Measurements from ENCODE around the gene GPR107. TPM values are rescaled to one million over a fixed set of nuclear protein-coding genes. Genes with fewer than 3 reads are reported as not detected.

Gene GPR107
- total RNA-seq, 1 experiment from 2014 or later: 47.1 TPM

GRCh38 chr9:130120832-130121231, 67.1 kb downstream of the GPR107 start:
- CTCF ChIA-PET: interaction anchor here (0.6 kb wide), 1 partner anchor 125 kb away, joined by 3 read pairs; no protein-coding TSS in a partner anchor
- TF ChIP-seq CTCF (conservative IDR thresholded peaks at IDR 0.05; ENCODE audit: low read depth, low read length): no peak
- no peak for TF ChIP-seq EZH2 (IDR thresholded peaks at IDR 0.05; ENCODE audit: borderline replicate concordance, low read depth, low read length, poor library complexity, severe bottlenecking)
- no peaks in the 10 kb centered on the region for H3K9me3 ChIP-seq (ENCODE audit: low read depth, low read length, poor library complexity, severe bottlenecking)
- no TSS peak for BruUV-seq (replicated peaks)
- H3K36me3 ChIP-seq (ENCODE audit: insufficient read depth, low read length, poor library complexity, severe bottlenecking): peaks cover 15% of the 10 kb centered on the region
- no peak overlapping the region for H3K4me3 ChIP-seq (ENCODE audit: low read depth, low read length, poor library complexity, severe bottlenecking)
- peaks cover 37% of the 10 kb centered on the region for H3K4me1 ChIP-seq (ENCODE audit: insufficient read depth, low read length, poor library complexity, severe bottlenecking)
- no peak overlapping the region for H3K27ac ChIP-seq (ENCODE audit: low read depth, low read length, poor library complexity, severe bottlenecking)
- POLR2A ChIA-PET (ENCODE audit: low non-redundant PET): no interaction called here
- no peaks in the 10 kb centered on the region for H3K27me3 ChIP-seq (replicated peaks; ENCODE audit: insufficient read depth, low read depth, low read length, poor library complexity)
- intact Hi-C loops (cut with micrococcal nuclease; ENCODE audit: unreplicated experiment): no loop called here
- DNase-seq (ENCODE audit: low spot score): no peak

- Histone ChIP-seq H3K4me1 (ENCODE audit: insufficient read depth, low read length, poor library complexity, severe bottlenecking) (peaks cover 33% of the 10 kb centered on the region), H3K4me3 (ENCODE audit: low read depth, low read length, poor library complexity, severe bottlenecking) (no peak overlapping the region), H3K36me3 (ENCODE audit: insufficient read depth, low read length, poor library complexity, severe bottlenecking) (peaks cover 13% of the 10 kb centered on the region), H3K27me3 (replicated peaks; ENCODE audit: insufficient read depth, low read depth, low read length, poor library complexity) (no peaks in the 10 kb centered on the region), H3K27ac (ENCODE audit: low read depth, low read length, poor library complexity, severe bottlenecking) (no peak overlapping the region), H3K9me3 (ENCODE audit: low read depth, low read length, poor library complexity, severe bottlenecking) (no peaks in the 10 kb centered on the region)
- DNase-seq (ENCODE audit: low spot score): no peak
- CTCF ChIA-PET: no interaction called here
- POLR2A ChIA-PET (ENCODE audit: low non-redundant PET): no interaction called here
- intact Hi-C loops (cut with micrococcal nuclease; ENCODE audit: unreplicated experiment): no loop called here
- TF ChIP-seq CTCF (conservative IDR thresholded peaks at IDR 0.05; ENCODE audit: low read depth, low read length) (no peak), EZH2 (IDR thresholded peaks at IDR 0.05; ENCODE audit: borderline replicate concordance, low read depth, low read length, poor library complexity, severe bottlenecking) (no peak)
- no TSS peak for BruUV-seq (replicated peaks)
These were observed 68.8 kb downstream of the GPR107 start for GRCh38 chr9:130122456-130122855.

GRCh38 chr9:130124085-130124860, 70.6 kb downstream of the GPR107 start:
- intact Hi-C loops (cut with micrococcal nuclease; ENCODE audit: unreplicated experiment): no loop called here
- BruUV-seq (replicated peaks): no TSS peak
- H3K27ac ChIP-seq (ENCODE audit: low read depth, low read length, poor library complexity, severe bottlenecking): no peak overlapping the region
- no peak overlapping the region for H3K4me3 ChIP-seq (ENCODE audit: low read depth, low read length, poor library complexity, severe bottlenecking)
- peaks cover 22% of the 10 kb centered on the region for H3K36me3 ChIP-seq (ENCODE audit: insufficient read depth, low read length, poor library complexity, severe bottlenecking)
- DNase-seq (ENCODE audit: low spot score): no peak
- peaks cover 14% of the 10 kb centered on the region for H3K4me1 ChIP-seq (ENCODE audit: insufficient read depth, low read length, poor library complexity, severe bottlenecking)
- ChIA-PET CTCF (no interaction called here), POLR2A (ENCODE audit: low non-redundant PET) (no interaction called here)
- TF ChIP-seq CTCF (conservative IDR thresholded peaks at IDR 0.05; ENCODE audit: low read depth, low read length) (no peak), EZH2 (IDR thresholded peaks at IDR 0.05; ENCODE audit: borderline replicate concordance, low read depth, low read length, poor library complexity, severe bottlenecking) (no peak)
- H3K9me3 ChIP-seq (ENCODE audit: low read depth, low read length, poor library complexity, severe bottlenecking): no peaks in the 10 kb centered on the region
- no peaks in the 10 kb centered on the region for H3K27me3 ChIP-seq (replicated peaks; ENCODE audit: insufficient read depth, low read depth, low read length, poor library complexity)
